ENCODE data around the gene CRB3.

The CRB3 gene

GRCh38 chr19:6431891-6432290 is 32.2 kb upstream of the CRB3 start:
- no peak for DNase-seq (ENCODE audit: low read depth in 2 of 2, low spot score in 1 of 2)

GRCh38 chr19:6433165-6433564 is 30.9 kb upstream of the CRB3 start:
- DNase-seq (ENCODE audit: low read depth in 2 of 2, low spot score in 1 of 2): no peak

GRCh38 chr19:6433663-6434062 is 30.4 kb upstream of the CRB3 start, which contains the start of gene SLC25A41:
Gene SLC25A41, minus strand, starts transcription at chr19:6433763. Its CDS starts 70 bp downstream, at chr19:6433693.
- no peak for DNase-seq (ENCODE audit: low read depth in 2 of 2, low spot score in 1 of 2)

GRCh38 chr19:6439743-6440142 is 24.3 kb upstream of the CRB3 start:
- no peak for DNase-seq (ENCODE audit: low read depth in 2 of 2, low spot score in 1 of 2)

GRCh38 chr19:6440905-6441304 is 23.2 kb upstream of the CRB3 start:
- DNase-seq (ENCODE audit: low read depth in 2 of 2, low spot score in 1 of 2): no peak

GRCh38 chr19:6442087-6442688 is 21.9 kb upstream of the CRB3 start:
- DNase-seq (ENCODE audit: low read depth in 2 of 2, low spot score in 1 of 2): no peak

GRCh38 chr19:6443986-6444385 is 20.1 kb upstream of the CRB3 start:
- no peak for DNase-seq (ENCODE audit: low read depth in 2 of 2, low spot score in 1 of 2)

GRCh38 chr19:6446452-6446851 is 17.6 kb upstream of the CRB3 start:
- no peak for DNase-seq (ENCODE audit: low read depth in 2 of 2, low spot score in 1 of 2)

- DNase-seq (ENCODE audit: low read depth in 2 of 2, low spot score in 1 of 2): no peak
These were observed 16.0 kb upstream of the CRB3 start for GRCh38 chr19:6448045-6448444.

GRCh38 chr19:6450166-6450565 is 13.9 kb upstream of the CRB3 start:
- DNase-seq (ENCODE audit: low read depth in 2 of 2, low spot score in 1 of 2): no peak

- DNase-seq (ENCODE audit: low read depth in 2 of 2, low spot score in 1 of 2): no peak
These were observed 12.4 kb upstream of the CRB3 start for GRCh38 chr19:6451583-6452222.

- DNase-seq (ENCODE audit: low read depth in 2 of 2, low spot score in 1 of 2): no peak
These were observed 11.9 kb upstream of the CRB3 start for GRCh38 chr19:6452223-6452614.

- DNase-seq (ENCODE audit: low read depth in 2 of 2, low spot score in 1 of 2): no peak
These were observed 11.2 kb upstream of the CRB3 start for GRCh38 chr19:6452899-6453298.

- DNase-seq (ENCODE audit: low read depth in 2 of 2, low spot score in 1 of 2): no peak
These were observed 10.0 kb upstream of the CRB3 start for GRCh38 chr19:6453951-6454565.

- DNase-seq (ENCODE audit: low read depth in 2 of 2, low spot score in 1 of 2): no peak
These were observed 8.1 kb upstream of the CRB3 start for GRCh38 chr19:6455924-6456323.

GRCh38 chr19:6457958-6458694 is 5.9 kb upstream of the CRB3 start:
- DNase-seq (ENCODE audit: low read depth in 2 of 2, low spot score in 1 of 2): no peak

GRCh38 chr19:6458695-6459261 is 5.3 kb upstream of the CRB3 start:
- no peak for DNase-seq (ENCODE audit: low read depth in 2 of 2, low spot score in 1 of 2)

GRCh38 chr19:6459262-6460098 is 4.6 kb upstream of the CRB3 start, which contains the start of gene SLC25A23:
Gene SLC25A23, minus strand, starts transcription at chr19:6459792. Its CDS starts 164 bp downstream, at chr19:6459628.
- peak; percentile 22 to 24 for DNase-seq (ENCODE audit: low read depth in 2 of 2, low spot score in 1 of 2)

GRCh38 chr19:6460099-6460884 is 3.8 kb upstream of the CRB3 start:
- peak; percentile 92 to 93 for DNase-seq (ENCODE audit: low read depth in 2 of 2, low spot score in 1 of 2)

GRCh38 chr19:6465006-6465405 is 935 bp downstream of the CRB3 start:
- DNase-seq (ENCODE audit: low read depth in 2 of 2, low spot score in 1 of 2): no peak

Data from stimulated activated CD8-positive, alpha-beta memory T cell treated with anti-CD3 and anti-CD28 coated beads, Interleukin-4, amount 100 ng/mL, for 4 hours (primary cell).